Stimulated activated CD4-positive, alpha-beta T cell treated with anti-CD3 and anti-CD28 coated beads, Interleukin-1b, Interleukin-23, amount 100 ng/mL, for 24 hours (primary cell): ENCODE measurements around the gene PCNX2.

Experiments used
- DNase-seq, 4 experiments: peaks; one replicate each; pipeline ENCODE4 v3.0.0-alpha.2; 2020; ENCODE audit warnings: low read depth in 4 of 4, low spot score in 1 of 4

PCNX2 gene, protein sequence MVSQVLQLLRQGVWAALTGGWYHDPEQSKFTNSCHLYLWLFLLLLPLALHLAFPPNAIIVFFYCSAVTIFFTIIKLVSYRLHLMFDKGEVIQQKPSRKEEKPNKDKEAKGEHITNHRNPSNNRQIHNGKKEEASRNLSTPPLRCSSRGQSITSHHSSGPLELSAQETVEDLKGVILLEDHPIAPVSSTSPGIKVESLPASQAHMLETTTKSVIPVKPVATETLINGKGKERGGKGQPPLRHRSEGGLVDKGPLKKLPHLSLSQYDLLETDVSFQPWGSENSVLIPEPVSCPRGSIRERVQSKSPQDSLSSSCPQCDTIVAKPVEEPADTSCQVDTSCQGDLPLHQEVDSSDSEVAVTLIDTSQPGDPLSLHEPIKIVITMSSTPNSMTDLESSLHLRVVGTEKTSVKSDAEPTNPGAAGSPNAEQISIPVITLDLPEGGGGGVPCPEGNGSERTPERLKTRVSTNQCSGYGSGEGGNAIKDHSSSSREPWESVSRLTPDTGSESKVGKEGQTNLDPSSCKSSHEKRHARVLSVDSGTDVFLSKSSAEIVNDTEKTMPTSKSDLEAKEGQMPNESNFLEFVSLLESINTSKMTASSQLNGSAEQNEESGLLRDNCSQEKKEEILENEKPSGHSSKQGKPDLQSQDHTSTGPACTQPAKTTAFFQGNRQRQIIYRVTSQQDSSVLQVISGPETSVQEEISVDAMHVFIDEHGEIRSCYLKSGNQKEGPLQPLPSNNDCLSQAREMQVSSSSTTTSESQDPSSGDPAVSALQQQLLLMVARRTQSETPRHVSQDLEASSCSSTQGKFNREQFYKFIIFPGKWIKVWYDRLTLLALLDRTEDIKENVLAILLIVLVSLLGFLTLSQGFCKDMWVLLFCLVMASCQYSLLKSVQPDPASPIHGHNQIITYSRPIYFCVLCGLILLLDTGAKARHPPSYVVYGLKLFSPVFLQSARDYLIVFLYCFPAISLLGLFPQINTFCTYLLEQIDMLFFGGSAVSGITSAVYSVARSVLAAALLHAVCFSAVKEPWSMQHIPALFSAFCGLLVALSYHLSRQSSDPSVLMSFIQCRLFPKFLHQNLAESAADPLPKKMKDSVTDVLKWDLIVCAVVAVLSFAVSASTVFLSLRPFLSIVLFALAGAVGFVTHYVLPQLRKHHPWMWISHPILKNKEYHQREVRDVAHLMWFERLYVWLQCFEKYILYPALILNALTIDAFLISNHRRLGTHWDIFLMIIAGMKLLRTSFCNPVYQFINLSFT (N-terminal part only)

DNA sequence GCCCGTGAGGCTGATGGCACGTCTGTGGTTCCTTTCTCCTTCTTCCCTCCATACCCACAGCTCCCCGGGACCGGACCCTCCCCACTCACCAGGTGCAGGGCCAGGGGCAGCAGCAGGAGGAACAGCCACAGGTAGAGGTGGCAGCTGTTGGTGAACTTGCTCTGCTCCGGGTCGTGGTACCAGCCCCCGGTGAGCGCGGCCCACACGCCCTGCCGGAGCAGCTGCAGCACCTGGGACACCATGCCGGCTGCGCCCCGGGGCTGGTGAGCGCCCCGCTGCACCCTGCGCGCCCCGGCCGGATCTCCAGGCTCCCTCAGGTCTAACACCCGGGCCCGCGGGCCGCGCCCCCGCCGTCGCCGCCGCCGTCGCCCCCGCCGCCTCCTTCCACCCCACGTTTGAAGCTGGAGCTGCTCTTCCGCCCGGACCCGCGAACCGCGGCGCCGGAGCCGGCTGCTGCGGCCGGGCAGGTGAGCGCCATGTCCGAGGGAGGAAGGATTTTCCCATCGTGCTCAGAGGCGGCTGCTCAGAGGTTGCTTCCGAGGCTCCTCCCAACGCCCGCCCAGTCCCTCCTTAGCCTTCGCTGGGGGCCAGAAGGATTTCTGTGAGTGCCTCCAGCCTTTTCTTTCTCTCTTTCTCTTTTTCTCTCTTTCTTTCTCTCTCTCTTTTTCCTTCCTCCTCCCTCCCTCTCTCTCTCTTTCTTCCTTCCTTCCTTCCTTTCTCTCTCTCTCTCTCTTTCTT, at the start of gene PCNX2:
TSS of gene PCNX2 (minus strand) at position 489 of the 738 bp plus-strand sequence. CDS start at position 242, 247 bp downstream.
- DNase-seq = peak; percentile 32 to 67 (median 50)

DNA sequence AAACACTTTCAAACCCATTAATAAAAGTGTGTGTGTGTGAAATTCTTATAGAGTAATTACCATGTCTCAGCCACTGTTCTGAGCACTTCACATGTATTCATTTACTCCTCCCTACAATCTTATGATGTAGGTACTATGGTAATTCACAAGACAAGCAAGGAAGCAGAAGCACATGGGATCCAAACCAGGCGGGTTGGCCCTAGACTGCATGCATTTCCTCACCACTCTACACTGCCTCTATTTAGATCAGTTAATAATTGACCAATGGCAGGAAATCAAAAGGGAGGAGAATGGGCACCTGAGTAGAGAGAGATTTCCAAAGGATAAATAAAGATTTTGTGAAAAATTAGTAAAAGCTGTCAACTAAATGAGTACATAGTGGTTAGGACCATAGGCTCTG, 47.7 kb upstream of the PCNX2 start:
- no peak for DNase-seq

DNA sequence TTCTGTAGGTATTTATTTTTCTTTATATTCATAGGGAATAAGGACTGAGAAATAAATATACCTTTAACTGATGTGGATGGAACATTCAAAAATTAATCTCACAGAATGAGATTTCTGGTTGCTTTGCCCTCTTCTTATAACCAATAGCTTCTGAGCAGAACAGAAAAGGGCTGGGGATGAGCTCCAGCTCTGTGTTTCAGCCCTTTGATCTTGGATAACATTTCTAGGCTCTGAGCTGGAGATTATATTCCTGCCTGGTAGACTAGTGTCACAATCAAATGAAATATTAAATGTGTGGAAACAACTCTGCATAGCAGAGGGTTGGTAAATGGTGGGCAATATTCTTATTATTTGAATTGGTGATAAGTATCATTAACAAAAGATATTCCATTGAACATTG, 46.6 kb upstream of the PCNX2 start:
- no peak for DNase-seq

DNA sequence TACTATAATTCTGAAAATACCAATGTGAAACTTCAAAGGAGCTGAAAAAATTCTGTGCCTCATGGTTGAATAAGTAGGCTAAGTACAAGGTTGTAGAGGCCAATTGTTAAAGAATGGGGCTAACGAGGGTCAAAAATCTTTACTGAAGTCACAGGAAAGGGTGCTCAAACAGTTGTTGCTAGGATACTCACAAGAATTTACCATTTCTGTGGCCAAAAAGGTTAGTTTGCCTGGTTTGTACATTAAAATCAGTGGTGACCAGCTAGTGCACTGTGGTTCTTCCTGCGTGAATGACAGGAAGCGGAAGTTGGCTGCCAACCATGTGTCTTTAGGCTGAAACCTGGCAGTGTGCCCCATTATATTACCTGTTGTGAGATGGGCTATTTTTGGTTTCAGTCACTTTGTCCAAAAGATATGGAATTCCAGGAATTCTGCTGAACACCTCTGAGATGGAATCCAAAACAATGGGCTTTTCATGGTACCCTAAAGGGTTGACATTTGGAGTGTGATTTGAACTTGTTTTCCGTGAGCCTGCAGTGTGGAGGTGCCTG, 45.5 kb upstream of the PCNX2 start:
- no peak for DNase-seq

DNA sequence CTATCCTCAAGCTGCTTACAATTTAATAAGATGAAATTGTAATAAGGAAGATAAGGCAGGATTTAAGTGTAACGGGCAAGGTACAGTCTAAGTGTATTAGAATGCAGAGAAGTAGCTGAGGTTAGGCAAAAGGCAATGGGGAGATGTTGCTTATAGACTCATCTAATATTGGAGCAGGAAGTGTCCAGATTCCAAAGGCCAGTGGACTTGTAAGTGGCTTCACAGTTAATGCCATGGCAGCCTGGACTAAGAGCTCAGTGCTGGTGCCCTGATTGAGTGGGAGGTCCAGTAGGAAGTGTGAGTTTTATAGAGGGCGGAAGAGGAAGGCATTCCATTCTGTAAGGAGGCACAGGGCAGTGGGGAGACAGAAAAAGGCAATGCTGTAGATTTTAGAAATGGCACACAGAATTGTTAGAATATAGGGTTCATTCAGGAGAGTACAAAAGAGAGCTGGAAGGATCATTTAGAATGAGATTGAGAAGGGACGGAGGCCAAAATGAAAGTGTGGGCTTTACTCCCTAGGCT, 44.6 kb upstream of the PCNX2 start:
- DNase-seq = no peak

DNA sequence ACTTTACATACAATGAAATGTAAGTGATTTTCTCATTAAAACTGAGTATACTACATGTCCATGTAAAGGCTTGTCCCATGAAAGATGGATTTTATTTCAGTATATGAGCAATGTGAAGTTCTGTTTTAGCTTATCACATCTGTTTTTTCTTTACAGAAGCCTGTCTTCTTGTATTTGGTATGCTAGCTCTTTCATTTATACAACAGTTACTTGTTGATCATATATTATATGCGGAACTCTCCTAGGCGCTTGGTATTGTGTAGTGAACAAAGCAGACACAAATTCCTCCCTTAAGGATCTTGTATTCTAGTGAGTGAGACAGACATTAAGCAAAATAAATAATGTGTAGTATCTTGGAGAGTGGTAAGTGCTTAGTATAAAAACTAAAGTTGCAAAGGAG, 42.6 kb upstream of the PCNX2 start:
- no peak for DNase-seq

DNA sequence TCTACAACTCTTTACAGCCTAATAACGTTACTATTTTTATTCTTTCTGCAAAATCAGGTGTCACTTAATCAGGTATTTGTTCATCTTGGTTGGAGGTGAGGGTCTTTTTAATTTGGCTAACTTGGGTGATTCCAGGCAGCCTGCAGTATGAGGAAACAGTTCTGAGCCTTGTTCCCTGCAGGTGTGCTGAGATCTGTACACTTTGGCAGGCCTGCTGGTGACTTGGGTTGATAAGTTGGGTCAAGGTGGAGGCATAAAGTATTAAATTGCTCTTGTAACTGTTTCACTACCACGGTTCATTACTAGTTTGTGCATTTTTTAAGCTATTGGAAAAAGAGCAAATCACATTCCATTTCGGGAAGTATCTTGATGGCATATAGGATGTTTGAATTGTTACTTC, 42.0 kb upstream of the PCNX2 start:
- no peak for DNase-seq

DNA sequence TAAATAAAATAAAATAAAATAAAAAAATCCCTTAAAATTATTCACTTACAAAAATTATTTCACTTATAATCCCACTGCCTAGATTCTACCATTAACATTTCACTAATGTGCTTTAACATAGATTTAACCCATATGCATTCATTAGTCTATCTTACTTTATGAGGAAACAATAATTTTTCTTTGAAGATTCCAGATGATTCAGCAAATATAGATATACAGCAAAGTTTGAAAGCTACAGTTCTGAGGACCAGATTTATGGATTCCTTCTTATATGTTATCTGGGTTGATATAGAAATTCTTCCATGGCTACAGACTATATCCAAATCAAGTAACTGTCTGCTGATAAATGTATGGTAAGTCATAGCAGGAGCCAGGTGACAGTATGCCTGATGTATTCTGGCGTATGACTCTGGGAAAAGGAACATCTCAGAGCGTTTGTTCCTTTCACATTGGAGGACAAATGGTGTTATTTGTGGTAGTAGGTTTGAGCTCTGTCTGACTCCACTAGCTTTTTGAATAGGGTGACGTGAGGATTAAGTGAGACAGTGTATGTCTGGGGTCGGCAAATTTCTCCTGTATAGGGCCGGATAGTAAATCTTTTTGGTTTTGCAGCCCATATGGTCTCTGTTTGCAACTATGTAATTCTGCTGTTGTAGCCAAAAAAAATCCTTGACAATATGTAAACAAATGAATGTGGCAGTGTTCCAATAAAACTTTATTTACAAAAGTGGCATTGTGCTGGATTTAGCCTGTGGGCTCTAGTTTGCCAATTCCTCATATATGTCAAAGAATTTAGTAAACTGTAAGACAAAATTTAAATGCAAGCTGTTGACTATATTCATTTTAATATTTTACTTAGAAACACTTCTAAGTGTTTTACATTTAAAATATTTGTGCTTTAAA, 41.3 kb upstream of the PCNX2 start:
- DNase-seq = no peak

DNA sequence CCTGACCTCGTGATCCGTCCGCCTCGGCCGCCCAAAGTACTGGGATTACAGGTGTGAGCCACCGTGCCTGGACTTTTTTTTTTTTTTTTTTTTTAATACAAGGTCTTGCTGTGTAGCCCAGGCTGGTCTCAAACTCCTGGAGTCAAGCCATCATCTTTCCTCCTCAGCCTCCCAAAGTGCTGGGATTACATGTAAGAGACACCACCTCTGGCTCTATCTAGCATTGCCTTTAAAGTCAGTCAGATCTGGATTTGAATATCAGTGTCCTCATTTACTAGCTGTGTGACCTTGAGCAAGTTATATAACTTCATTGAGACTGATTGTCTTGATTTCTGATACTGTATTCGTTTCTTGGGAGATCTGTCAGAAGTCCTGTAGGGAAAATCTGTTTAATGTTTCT, 38.6 kb upstream of the PCNX2 start:
- DNase-seq = no peak

DNA sequence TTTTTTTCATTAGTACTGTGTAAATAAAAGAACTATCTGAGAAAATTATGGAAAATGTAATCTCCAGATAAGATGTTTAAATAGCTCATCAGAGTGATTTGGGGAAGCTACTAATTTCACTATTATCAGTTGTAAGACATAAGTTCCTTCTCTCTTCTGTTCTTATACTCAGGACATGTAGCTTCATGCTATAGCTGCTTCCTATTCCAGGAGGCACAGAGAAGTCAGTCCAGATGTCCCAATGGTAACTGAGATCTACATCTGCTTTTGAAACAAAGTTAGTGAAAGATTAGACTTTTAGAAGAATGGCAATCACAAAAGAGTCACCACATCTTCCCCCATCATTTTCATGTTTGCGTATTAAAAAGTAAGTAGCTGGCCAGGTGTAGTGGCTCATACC, 37.6 kb upstream of the PCNX2 start:
- no peak for DNase-seq

DNA sequence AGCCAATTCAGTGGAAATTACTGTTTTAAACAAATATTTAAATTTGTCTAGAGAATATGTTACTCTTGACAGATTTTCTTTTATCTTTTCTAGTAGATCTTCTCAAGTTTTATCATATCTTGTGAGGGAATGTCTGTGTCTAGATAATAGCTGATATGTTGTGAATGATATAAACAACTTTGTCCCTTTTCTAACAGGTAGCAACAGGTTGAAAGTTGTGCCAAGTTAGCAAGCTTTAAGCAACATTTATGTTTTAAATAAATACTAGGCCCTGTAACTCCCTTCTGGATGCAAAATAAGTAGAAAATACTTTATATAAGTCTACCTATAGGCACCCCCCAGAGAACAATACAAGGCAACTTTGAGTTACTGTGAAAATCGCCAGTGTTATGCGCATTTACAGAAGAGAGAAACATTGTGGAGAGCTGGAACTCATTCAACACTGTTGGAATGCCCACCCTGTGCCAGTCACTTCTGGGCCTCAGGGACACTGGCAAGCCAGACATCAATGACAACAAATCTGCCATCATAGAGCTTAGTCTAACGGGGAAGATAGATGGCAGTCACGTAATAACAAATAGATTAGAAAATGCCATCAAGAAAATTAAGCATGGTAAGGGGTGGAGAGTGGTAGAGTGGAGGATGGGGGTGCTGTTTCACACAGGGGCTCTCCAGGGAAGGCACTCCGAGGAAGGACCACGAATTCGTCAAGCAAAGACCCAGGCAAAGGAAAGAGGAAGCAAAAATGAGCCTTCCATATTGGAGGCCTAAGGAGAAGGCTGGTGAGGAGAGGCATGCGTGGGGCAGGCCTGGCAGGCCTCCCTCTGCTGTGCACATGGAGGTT, 36.4 kb upstream of the PCNX2 start:
- DNase-seq = no peak

DNA sequence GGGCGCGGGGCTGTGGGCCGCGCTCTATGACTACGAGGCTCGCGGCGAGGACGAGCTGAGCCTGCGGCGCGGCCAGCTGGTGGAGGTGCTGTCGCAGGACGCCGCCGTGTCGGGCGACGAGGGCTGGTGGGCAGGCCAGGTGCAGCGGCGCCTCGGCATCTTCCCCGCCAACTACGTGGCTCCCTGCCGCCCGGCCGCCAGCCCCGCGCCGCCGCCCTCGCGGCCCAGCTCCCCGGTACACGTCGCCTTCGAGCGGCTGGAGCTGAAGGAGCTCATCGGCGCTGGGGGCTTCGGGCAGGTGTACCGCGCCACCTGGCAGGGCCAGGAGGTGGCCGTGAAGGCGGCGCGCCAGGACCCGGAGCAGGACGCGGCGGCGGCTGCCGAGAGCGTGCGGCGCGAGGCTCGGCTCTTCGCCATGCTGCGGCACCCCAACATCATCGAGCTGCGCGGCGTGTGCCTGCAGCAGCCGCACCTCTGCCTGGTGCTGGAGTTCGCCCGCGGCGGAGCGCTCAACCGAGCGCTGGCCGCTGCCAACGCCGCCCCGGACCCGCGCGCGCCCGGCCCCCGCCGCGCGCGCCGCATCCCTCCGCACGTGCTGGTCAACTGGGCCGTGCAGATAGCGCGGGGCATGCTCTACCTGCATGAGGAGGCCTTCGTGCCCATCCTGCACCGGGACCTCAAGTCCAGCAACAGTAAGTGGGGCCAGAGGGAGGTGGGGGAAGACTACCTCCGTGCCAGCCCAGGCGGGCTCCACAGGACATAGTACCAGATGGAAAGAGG, 32.8 kb upstream of the PCNX2 start:
- DNase-seq = peak in 1 of 4 experiments; percentile 7

DNA sequence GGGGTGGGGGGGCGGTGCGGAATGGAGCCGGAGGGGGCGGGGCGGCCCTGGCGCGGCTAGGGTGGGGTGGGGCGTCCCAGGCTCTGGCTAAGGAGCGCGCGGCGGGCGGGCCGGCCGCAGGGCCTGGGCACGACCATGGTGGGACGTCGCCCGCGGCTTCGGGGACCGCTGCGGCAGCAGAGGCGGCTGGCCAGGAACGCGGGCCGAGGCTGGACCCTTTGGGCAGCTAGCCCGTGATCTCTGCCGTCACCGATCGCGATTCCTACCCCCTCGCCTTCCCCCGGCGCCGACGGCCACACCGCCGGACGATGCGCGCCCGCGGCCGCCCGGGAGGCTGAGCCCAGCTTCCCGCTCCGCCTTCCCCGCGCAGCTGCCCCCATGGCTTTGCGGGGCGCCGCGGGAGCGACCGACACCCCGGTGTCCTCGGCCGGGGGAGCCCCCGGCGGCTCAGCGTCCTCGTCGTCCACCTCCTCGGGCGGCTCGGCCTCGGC, 32.2 kb upstream of the PCNX2 start, which contains the start of gene MAP3K21:
TSS of gene MAP3K21 (plus strand) at position 74 of the 491 bp plus-strand sequence. CDS start at position 379, 305 bp downstream.
- no peak for DNase-seq

DNA sequence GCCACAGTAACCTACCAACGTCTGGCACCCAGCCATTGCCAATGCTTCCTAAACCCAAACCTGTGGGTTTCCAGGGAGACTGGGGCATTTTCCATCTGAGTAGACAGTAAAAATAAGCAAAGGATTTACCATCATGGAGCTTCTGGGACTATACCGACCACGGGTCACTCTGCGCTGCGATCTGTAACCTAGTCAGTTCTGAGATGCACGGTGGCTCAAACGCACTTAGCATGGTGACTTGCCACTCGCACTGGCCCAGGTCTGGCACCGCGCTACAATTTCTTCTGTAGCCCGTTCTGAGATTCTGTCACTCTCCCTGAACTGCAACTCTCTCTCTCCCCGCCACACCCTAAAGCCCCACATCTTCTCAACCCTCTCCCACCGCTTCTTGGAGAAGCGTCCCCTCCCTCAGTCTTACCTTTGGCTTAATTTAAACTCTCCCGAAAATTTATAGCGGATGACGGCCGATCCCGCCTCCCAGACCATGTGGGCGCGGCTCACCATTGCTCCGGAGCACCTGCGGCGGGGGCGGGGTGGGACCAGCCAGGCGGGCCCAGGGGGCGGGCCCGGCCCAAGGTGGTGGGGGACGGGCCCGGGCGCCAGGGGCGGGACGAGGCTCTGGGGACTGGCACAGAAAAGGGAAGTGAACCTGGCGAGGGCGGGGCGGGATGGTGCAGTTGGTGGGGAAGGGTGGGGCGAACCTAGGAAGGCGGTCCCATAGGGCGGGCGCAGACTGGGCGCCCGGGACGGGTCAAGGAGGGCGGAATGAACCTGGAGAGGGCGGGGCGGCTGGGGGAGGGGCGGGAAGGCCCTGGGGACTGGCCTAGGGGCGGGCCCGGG, 31.5 kb upstream of the PCNX2 start:
- DNase-seq = peak; percentile 52 to 85 (median 67)

DNA sequence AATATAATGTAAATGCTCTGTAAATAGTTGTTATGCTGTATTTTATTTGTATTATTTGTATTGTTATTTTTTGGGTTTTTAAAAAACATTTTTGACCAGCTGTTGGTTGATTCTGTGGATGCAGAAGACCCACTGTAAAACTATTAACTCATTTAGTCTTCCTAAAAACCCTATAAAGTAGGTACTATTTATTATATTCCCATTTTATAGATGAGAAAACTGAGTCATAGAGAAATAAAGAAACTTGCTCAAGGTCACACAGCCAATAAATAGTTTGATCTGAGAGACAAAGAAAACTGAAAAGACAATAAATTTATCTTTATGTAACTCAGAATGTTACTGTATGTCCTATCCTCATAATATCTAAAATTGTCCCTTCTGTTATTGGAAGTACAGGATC, 30.8 kb upstream of the PCNX2 start:
- DNase-seq = no peak

DNA sequence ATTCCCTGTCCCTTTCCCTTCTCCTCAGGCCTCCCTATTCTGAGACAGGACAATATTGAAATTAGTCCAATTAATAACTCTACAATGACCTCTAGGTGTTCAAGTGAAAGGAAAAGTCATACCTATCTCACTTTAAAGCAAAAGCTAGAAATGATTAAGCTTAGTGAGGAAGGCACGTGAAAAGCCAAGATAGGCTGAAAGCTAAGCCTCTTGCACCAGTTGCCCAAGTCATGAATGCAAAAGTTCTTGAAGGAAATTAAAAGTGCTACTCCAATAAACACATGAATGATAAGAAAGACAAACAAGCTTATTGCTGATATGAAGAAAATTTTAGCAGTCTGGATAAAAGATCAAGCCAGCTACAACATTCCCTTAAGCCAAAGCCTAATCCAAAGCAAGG, 28.2 kb upstream of the PCNX2 start:
- no peak for DNase-seq
